ENCODE measurements around the gene SERTAD3.
"Not testable (repeated sequence)": the region's sequence is repeated elsewhere in the genome, so short reads cannot be mapped to it uniquely, and the experiment has no call there.

SERTAD3 gene

GRCh38 chr19:40444000-40444824, at the start of gene SERTAD3:
Gene SERTAD3, minus strand, starts transcription at chr19:40444335. Its CDS starts 2,255 bp downstream, at chr19:40442080.
- peak; percentile 97 for DNase-seq

- DNase-seq, result no peak
These were observed 49.6 kb upstream of the SERTAD3 start for GRCh38 chr19:40493778-40494177.

- no peak for DNase-seq
These were observed 48.1 kb upstream of the SERTAD3 start for GRCh38 chr19:40492274-40492673.

GRCh38 chr19:40489882-40490230, 45.7 kb upstream of the SERTAD3 start:
- DNase-seq, result no peak

- no peak for DNase-seq
These were observed 41.9 kb upstream of the SERTAD3 start for GRCh38 chr19:40486017-40486416.

GRCh38 chr19:40475878-40476644, 31.9 kb upstream of the SERTAD3 start:
- DNase-seq, result not testable (repeated sequence)

GRCh38 chr19:40474737-40475136, 30.6 kb upstream of the SERTAD3 start:
- no peak for DNase-seq

- no peak for DNase-seq
These were observed 28.4 kb upstream of the SERTAD3 start for GRCh38 chr19:40472516-40472915.

GRCh38 chr19:40471111-40471510, 27.0 kb upstream of the SERTAD3 start:
- DNase-seq, result no peak

GRCh38 chr19:40469011-40469410, 24.9 kb upstream of the SERTAD3 start:
- peak; percentile 10 for DNase-seq

GRCh38 chr19:40466985-40467734, 23.0 kb upstream of the SERTAD3 start, which contains the start of gene SPTBN4:
Gene SPTBN4, plus strand, starts transcription at chr19:40467001. Its CDS starts 5,621 bp downstream, at chr19:40472622.
- DNase-seq, result no peak

GRCh38 chr19:40466219-40466984, 22.3 kb upstream of the SERTAD3 start:
- DNase-seq, result peak; percentile 76

- peak; percentile 99 for DNase-seq
These were observed 21.6 kb upstream of the SERTAD3 start, which contains the start of gene BLVRB for GRCh38 chr19:40465557-40466218. Gene BLVRB, minus strand, starts transcription at chr19:40465745. Its CDS starts 57 bp downstream, at chr19:40465688.

GRCh38 chr19:40465025-40465556, 21.0 kb upstream of the SERTAD3 start:
- peak; percentile 90 for DNase-seq

GRCh38 chr19:40464059-40465024, 20.2 kb upstream of the SERTAD3 start:
- DNase-seq, result peak; percentile 89

- DNase-seq, result peak; percentile 17
These were observed 19.5 kb upstream of the SERTAD3 start for GRCh38 chr19:40463587-40464037.

- DNase-seq, result peak; percentile 61
These were observed 17.6 kb upstream of the SERTAD3 start for GRCh38 chr19:40461669-40462221.

- DNase-seq, result no peak
These were observed 16.1 kb upstream of the SERTAD3 start for GRCh38 chr19:40460185-40460584.

GRCh38 chr19:40458597-40458974, 14.5 kb upstream of the SERTAD3 start:
- DNase-seq, result no peak
